ENCODE data around the gene NPHP4.
A peak's percentile ranks its signal among the peaks of the same experiment; 100 is the strongest.

Gene NPHP4

DNA sequence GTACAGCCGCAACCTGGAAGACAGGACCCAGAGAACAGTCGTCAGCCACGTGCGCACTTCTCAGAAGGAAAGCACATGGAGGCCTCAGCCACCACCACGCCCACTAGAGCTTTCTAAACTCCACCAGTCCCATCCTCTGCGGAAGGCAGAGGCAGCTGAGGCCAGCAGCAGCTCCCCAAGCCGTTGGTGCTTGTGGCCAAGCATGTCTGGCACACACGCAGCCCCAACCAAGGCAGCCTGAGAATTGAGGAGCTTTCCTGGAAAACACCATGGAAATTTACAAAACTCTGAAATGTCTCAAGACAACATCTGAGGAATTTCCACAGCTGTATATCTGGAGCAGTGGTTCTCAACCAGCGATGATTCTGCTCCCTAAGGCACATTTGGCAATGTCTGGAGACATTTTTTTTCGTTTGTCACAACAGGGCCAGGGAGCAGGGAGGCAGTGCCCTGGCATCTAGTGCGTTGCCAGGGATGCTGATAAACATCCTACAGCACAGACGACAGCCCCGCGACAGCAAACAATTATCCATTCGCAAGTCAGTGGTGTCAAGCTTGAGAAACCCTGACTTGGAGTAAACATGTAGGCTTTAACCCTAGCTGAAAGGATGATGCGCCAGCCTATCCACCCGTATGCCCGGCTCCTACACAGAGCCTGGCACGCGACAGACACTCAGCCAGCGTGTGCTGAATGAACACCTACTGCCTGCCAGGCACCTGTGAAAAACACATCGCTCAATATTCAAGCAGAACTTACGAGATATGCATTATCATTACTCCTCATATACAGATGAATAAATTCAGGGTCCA, 24.7 kb downstream of the NPHP4 start:
- DNase-seq = no peak

DNA sequence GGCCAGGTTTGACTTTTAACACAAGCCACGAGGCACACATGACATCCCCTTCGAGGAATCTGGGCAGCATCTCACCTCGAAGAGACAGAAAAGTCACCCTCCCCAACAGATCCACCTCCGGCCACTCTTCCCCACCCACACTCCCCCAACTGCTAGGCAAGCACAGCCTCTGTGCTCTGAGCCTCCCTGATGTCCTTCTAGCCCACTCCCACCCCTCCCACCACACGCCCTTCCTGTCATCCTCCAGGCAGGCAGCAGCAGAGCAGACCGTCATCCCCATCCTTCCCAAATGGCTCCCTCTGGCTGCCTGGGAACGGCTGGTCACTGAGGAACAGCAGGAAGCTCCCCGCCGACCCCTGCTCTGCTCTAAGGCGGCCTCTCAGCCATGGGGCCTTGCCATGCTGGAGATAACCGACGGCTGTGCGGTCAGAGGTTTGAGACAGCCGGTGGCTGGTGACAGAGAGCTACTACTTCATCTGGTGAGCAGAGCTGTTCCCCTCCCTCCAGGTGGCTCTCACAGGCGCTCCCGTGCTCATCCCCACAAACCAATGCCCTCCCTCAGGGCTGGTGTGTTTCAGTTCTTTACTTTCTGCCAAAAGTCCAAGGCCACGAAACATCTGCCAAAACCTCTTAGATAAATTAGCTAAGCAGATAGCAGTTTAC, 25.6 kb downstream of the NPHP4 start:
- DNase-seq = no peak

DNA sequence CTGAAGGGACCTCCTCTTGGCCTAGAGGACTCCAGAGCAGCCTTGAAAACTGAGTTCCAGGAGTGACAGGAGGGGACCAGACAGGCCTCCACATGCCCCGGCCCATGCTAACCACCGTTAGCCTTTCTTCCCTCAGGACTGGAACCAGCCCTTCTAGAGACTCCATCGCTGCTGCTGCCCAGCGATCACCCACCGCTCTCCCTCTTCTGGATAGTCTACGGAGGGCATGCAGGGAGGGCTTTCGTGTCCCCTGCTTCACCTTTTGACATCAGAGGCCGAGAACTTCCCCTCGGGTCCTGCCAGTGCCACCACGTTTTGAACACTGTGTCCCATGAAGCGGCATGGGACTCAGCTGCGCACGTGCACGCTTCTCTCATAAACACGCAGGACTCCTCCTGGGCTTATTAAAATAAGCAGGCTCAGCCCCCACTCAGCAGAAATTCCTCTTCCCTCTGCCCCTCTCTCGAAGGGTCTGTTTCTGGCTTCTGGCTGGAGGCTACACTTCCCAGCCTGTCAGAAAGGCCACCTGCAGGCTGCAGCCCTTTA, 26.6 kb downstream of the NPHP4 start:
- DNase-seq = no peak

DNA sequence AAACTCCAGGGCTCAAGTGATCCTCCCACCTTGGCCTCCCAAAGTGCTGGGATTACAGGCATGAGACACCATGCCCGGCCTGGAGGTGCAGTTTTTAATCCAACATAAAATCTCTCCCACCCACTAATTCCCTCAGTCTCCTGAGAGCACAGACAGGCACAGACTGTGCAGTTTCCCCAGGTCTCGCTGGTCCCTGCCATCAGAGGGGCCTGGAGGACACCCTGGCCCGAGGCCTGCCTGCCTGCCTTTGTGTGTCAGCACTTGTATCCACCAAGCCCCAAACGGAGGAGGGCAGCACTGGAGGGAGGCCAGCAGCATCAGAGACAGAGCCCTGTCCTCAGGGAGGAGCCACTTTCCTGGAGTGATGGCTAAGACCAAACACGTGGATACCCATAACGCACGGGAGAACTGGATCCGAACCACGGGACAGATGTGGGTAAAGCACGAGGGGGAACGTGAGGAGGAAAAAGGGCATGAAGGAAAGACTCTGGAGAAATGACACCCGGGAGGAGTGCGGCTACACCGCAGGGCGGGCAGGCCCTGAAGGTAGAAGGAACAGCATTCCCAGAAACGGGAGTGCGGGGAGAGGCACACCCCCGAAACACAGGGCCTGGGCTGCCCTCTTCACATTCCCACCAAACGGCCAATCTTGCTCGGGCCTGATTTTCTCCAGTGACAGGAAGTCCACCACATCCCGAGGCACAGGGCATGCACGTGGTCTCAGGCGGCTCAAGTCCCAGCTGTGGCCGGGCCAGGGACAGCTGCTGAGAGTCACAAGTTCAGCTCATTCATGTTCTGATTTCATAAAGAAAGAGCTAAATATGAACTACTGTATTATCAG, 29.7 kb downstream of the NPHP4 start:
- no peak for DNase-seq

DNA sequence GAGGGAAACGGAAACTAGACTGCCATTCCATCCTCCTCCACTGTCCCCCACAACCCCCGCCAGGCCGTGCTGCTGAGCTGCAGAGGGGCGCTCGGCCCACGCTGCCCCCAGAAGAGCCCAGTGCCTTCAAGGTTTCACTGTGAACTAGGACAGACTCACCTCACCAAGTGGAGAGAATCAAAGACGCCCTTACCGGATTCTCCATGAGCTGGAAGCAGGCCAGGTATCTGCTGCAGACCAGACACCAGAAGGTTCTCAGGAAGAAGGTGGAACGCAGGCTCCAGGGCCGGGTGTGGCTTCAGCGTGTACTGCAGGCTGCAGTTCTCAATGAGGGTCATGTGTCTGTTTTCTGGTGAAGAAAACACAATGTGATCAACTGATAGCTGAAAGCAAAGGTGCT, 30.6 kb downstream of the NPHP4 start:
- DNase-seq = no peak

DNA sequence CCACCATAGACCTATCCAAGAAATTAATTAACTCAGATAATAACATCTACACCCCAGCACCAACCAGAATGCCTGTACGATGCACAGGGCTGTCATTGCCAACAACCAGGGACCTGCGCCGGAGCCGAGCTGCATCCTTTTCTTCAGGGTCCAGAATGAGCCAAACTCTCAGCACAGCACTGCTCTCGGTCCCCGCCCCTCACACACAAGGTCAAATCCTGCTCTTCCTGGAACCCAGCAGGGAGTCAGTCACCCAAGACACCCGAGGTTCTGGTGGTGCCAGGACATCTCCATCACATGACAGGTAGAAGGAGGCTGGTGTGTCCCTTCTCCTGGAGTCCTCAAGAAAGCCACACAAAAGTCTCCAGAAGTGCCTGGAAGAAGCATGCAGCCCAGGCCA, 31.9 kb downstream of the NPHP4 start:
- no peak for DNase-seq

DNA sequence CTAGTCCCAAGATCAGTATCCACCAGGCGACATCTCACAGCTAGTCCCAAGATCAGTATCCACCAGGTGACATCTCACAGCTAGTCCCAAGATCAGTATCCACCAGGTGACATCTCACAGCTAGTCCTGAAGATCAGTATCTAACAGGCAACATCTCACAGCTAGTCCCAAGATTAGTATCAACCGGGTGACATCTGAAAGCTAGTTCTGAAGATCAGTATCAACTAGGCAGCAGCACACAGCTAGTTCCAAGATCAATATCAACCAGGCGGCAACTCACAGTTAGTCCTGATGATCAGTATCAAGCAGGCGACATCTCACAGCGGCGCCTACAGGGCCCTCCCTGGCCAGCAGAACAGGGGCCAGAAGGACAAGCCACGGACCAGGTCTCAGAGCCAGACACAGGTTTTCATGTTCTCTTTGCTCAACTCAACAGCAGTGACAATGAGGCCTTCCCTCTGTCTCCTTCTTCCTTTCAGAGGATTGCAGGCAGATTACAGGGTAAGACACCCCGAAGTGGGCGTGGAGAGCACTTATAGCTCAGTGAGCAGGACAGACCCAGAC, 32.5 kb downstream of the NPHP4 start:
- DNase-seq = no peak

DNA sequence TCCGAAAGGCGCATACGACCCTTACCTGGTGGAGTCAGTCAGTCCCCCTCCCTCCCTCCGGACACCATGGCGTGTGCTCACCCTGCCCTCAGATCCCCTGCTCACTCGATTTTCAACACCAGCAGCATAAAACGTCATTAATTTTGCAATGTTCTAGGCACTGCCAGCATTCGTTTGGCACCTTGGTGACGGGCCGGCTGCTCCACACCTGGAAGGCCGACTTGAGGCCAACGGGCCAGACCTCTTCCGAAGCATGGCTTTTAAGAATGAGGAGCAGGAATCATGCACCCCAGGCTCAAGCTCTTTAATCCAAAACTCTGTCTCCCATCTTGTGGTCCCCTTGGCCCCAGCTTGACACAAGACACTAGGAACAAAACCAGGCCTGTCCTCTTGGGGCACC, 33.1 kb downstream of the NPHP4 start:
- DNase-seq = no peak

DNA sequence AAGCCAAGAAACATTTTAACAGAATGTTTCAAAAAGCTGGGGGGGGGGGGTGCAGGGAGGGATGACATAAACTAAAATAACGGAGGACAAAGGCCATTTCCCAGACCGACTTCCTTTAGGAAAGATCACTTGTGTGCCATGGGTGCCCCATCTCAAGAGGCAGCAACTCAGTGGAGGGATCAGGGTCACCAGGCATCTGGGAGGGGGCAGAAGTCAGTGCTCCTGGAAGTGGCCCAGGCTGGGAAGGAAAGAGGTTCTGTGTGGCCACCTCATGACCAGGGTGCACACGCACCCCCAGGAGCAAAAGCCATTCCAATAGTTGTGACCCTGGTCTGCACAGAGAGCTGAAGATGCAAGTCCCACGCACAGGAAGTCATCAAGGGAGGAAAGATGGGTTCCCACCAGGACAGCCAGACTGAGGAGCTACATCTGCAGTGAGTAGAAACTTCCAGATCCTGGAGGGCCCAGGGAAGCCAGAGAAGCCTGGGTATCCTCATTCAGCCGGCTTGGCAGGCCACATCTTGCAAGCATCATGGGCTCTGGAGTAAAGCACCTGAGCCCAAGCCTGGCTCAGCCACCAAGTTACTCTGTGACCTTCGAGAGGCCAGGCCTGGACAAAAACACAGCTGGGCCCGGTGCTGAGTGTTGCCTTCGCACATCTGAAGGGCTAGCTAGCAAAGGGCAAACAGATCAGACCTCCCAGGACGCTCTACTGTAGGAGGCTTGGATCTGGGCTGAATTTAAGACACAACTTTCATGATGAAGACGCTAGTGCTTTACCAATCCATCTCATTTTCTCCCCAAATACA, 36.0 kb downstream of the NPHP4 start:
- no peak for DNase-seq

DNA sequence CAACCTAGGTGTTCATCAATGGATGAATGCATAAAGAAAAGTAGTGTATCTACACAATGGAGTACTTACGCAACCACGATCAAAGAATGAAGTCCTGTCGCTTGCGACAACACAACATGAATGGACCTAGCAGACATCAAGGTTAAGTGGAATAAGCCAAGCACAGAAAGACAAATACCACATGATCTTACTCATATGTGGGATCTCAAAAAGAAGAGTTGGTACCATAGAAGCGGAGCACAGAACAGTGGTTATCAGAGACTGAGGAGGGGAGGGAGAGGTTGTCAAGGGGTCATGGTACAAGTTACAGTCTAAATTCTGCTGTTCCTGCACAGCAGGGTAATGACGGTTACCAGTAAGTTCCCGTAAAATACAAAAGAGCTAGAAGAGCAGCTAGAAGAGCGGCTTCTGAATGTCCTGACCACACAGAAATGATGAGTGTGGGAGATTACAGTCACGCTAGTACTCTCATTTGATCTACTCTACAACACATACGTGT, 36.7 kb downstream of the NPHP4 start:
- DNase-seq = no peak

DNA sequence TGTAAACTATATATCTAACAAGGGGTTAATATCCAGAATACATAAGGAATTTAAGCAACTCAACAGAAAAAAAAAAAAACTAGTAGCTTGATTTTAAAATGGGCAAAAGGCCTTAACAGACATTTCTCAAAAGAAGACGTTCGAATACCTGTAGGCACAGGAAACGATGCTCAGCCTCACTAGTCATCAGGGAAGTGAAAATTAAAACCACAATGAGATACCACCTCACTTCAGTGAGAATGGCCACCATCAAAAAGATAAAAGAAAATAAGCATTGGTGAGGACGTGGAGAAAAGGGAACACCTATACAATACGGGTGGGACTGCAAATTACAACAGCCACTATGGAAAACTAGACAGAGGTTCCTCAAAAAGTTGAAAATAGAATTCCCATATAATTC, 37.3 kb downstream of the NPHP4 start:
- no peak for DNase-seq

DNA sequence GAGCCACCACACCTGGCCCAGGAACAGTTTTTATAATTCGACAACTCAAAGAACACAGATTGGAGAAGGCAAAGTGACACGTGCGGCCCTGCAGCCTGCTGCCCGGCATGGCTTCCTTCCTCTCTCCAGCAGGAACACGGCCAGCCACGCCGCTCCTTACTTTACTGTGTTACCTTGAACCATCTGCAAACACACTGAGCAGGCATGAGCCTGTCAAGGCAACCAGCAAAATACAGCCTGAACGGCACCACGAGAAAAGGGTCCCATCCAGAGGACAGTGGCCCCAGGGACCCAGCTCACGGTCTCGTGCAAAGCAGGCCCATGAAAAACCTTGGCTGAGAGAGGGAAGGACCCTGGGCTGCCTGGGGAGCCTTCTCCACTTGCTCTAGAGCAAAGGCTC, 38.8 kb downstream of the NPHP4 start:
- no peak for DNase-seq

DNA sequence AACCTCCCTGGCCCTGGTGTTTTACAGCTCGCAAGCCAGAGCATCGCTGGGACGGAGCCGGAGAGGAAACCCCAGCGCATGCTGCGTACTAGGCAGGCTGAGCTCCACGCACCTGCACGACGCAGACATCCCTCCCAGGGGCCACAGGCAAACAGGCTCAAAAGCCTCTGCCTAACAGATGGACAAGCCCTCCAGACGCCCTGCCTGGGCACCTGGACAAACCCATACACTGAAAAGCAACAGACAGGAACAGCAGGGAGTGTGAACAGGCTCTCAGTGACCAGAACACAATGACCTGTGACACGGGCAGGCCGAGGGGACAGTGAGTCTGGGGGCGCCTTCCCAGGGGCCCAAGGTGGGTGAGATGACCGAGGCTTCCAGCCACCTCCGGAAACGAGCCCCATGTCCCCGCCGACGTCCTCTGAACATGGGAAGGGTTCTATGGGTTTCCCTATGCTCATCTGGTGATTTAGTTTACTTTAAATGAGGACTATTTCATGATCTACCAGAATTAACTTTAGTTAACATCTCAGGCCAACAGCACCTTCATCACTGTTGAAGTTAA, 40.3 kb downstream of the NPHP4 start:
- no peak for DNase-seq

DNA sequence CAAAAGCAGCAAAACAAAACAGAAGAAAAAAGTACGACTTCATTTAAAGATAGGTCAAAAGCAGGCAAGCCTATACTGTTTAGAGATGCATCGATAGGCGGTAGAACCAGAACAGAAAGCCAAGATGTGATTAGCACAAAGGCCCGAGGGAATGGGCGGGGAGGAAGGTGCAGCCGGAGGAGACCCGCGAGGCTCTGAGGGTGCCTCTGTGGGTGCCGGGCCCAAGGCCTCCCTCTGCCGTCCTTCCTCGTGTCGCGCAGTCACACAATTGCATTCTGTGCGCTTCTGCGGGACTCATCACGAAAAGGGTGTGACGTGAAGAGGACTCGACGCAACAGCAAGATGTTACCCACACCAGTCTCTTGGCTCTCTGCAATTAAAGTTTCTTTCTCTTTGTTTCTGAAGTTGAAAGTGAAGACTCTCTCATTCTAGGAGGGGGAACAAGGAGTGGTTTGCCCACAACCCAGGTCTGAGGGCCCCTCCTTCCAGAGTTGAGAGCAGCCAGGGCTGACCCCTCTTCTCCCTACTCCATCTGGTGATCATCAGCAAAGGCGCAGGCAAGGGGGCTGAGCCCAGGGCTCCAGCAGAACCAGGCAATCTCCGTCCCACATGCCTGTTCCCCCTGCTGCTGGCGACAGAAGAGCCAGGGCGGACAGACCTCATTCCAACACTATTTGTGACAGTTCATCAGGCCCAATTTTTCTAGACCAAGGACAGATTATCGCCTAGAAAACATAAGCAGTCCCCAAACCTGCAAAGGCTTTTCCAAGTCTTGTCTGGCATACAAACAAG, 41.0 kb downstream of the NPHP4 start:
- no peak for DNase-seq

DNA sequence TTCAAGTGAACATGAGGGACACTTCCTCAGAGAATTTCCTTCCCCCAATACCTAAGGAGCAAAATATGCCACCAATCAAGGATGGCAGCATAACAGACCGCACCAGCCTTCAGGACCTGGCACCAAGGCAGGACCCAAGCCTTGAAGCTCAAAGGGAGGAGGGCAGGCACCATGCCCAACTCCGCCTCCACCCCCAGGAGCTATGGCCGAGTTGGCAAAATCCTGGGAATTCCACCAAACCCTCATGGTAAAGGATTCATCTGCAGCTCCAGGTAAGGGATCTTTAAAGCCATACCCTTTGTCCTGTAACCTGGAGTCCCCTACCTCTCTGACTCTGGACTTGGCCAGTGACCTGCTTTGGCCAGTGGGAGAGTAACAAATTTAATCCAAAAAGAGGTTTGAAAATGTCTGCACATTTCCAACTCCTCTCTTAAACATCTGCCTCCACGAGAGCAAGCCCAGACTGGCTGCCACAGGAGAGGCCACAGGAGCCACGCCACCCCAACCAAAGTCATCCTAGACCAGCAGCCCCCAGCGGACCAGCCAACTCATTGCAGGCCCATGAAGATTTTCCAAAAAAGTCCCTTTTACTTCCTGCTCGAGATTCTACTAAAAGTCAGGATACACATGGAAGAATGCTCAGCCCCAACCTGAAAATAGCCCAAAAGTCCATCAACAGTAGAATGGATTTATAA, 41.9 kb downstream of the NPHP4 start:
- no peak for DNase-seq

DNA sequence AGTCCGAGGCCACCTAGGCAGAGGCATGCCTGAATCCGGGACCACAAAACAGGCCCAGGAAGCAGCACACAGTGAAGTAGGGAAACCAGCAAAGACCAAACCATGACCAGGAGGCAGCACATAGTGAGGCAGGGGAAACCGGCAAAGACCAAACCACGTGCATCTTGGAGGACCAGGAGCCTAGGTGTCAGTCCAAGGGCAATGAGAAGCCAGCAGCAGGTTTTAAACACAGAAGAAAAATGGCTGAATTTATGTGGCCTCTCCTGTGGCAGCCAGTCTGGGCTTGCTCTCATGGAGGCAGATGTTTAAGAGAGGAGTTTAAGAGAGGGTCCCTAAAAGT, 42.5 kb downstream of the NPHP4 start:
- no peak for DNase-seq

DNA sequence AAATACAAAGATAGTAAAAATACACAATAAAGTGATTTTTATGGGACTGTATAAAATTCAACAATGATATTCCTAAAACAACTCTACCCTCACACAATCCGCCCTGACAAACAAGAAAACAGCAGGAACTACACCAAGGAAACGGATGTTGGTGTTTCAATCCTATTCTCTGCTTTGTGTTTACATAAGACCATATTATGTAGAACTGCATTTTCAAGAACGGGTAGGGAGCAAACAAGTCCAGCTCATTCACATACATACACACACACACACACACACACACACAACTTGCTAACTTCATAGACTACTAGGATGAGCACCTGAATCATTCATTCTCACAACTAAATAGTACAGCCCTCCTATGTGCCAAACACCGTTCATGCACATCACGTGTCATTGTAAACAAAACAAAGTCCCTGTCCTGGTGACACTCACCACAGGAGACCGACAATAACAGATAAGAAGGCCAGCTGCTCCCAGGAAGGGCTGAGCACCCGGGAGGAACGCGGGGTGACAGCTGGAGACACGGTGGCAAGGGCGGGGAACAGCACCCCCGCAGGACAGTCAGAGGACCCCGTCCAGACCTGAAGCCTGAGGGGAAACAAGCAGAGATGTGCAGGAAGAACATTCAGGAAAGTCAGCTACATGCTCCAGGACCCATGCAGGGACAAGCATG, 43.0 kb downstream of the NPHP4 start:
- peak; percentile 35 for DNase-seq

DNA sequence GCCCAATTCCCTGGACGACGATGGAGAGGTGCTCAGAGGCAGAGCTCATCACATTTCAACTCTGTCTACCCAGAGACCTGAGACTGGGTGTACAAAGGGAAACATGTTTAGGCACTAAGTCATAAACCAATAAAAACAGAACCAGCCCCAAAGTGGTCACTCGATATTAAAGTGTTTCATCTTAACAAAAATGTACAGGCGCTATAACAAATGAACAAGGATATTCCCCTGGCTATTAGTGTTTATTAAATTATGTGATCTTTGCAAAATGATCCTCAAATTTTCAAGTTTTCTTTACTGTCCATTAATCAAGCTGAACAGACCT, 43.6 kb downstream of the NPHP4 start:
- DNase-seq = no peak

DNA sequence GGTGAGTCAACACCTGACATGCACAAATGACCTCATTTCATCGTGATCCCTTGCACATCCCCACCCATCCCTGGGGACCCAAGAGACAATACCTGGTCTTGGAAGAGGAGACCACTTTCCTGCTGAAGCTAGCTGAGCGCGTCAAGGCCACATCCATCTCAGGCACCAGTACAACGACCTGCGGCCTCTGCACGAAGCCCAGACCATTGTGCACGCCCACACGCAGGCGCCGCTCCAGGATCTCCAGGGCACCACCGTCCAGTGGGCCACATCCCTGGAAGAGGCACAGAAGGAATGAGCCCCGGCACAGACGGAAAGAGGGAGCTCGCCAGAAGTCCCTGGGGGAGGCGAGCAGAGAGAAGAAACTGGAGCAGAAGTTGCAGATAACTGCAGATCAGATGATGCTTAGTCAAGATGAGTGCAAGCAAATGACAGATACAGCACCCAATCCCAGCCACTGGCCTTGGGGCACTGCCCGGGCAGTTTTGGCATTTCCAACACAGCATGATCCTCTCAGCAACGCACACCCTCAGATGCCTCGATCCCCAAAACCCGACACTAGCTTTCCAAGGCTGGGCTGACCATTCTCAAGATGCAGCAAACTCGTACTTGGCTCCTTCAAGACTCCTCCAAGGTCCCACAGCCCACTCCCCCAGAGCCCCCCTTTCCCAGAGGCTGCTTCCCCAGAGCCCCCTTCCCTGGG, 44.1 kb downstream of the NPHP4 start:
- no peak for DNase-seq
